GM18519 (cell line): ENCODE measurements around the gene NRP1.
A peak's percentile ranks its signal among the peaks of the same experiment; 100 is the strongest.

ENCODE experiments used
- ATAC-seq: cut with Tn5 transposase; IDR thresholded peaks from one replicate; pipeline ENCODE4 v1.9.1; 2021; ENCODE audit warnings: mild to moderate bottlenecking, moderate library complexity; ENCODE audit not compliant: unreplicated experiment, low FRiP score

Gene NRP1

GRCh38 chr10:33270971-33271370 is 63.5 kb downstream of the NRP1 start:
- ATAC-seq: no peak

- ATAC-seq: no peak
Observed at GRCh38 chr10:33267708-33268107, 66.8 kb downstream of the NRP1 start.

DNA sequence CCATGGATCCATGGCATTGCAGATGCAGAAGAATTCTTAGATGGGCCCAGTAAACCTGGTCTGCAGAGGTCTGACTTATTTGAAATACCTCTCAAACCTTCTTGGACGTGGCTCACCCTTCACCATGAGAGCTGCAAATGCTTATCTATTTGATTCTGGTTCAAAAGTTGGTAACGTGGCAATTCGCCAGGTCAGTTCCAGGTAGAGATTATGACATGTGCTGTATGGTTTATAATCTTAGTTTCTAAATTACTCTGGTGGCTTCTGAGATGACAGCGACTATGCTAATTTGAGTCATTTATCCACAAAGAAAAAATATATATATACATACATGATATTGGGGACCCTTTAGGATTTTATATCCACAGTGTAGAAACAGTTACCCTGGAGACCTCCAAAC is 68.8 kb downstream of the NRP1 start:
- ATAC-seq: no peak

DNA sequence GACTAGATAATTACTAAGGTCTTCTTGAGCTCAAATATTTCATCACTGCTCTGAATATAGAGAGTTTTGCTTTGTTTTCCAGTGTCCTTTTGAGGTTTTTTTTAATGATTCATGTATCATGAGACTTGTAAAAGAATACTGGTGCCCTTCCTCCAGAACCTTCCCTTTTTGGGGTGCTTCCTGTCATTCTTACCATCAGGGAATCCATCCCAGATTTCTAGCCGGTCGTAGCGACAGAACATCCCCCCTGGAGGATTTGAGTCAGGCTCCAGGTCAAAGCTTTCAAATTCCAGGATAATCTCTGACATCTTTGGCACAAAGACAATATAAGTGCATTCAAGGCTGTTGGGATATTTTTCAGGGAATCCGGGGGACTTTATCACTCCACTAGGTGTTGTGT is 71.0 kb downstream of the NRP1 start:
- no peak for ATAC-seq

DNA sequence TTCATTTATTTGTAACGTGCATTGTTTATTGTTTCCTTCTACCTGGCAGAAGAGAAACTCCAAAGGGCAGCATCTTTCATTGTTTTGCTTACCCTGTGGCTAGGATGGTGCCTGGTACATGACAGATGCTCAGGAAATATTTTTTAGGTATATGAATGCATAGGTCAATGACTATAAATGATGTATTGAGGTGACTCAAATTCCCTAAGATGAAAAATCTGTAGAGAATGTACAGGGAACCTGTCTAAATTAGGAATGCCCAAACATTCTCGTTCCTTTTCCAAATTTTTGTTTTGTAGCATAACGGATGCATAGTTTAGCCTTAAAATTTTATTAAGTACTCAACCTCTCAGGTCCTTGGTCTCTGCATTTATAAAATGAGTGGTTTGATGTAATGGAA is 71.6 kb downstream of the NRP1 start:
- ATAC-seq: no peak

DNA sequence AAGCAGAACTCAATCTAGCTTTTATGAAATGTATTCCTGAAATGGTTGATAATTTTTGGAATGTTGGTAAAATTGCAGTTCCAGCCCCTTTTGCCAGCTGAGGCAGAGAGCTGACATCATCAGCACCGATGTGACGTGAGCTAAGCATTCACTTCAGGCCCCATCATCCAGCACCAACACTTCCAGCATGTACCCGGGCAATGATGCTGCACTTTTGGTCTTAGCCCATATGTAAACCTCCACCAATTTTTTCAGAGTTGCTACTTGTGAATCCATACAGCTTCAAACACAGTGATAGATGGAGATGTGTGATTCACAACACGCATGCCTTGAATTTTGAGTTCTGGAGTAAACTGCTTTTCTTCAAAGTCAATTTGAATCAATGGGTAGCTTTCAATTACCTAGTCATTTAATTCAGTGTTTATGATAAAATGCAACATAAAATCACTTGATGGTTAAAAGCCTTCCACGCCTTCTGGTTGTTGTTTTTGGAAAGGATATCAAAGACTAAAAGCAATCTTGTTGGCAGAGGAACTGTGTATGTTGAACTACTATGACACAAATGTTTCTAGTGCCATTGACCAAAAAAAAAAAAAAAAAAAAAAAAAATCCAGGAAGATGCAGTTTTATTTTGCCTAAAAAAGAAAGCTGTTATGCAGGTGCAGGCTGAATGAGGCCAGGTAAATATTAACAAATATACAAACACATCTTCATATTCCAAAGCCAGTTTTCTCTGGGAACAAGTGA is 73.9 kb downstream of the NRP1 start:
- no peak for ATAC-seq

- ATAC-seq: no peak
Observed at GRCh38 chr10:33258967-33259366, 75.5 kb downstream of the NRP1 start.

- no peak for ATAC-seq
Observed at GRCh38 chr10:33257439-33258080, 76.9 kb downstream of the NRP1 start.

DNA sequence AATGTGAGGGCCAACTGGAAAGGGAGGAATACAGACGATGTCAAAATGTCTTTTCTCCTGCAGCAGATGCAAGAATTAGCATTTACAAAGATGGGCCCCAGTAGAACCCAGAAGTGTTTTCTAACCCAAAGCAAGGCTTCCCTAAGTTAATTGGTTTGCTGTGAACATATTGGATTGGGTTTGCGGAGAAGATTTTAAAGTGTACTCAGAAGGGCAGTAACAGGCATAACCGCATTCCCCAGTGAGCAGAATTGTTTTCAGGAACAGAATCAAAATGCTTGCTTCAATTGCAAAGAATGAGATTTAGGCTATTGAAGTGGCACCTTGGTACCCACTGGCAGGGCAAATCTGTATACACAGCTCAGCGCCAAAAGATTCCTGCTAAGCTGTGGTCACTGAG is 78.0 kb downstream of the NRP1 start:
- ATAC-seq: no peak

- no peak for ATAC-seq
Observed at GRCh38 chr10:33254556-33255160, 79.8 kb downstream of the NRP1 start.

GRCh38 chr10:33253411-33253810 is 81.1 kb downstream of the NRP1 start:
- no peak for ATAC-seq

DNA sequence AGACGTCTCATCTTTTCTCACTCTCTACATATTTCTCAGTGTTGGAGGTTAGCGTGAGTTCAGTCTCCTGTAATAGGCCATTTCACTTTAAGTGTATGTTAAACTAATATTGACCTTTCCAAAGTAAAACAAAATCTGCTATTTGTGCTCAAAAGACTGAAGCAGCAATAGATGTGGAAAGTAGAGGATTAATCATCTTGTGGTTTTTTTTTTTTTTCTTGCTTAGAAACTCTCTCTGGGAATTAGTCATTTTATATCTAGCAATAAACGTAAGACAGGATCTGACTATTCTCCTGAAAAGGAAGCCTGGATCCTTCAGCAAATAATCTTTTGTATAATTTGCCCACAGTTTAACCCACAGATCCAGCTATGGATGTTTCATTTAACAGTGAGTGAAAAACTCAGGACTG is 81.7 kb downstream of the NRP1 start:
- no peak for ATAC-seq

DNA sequence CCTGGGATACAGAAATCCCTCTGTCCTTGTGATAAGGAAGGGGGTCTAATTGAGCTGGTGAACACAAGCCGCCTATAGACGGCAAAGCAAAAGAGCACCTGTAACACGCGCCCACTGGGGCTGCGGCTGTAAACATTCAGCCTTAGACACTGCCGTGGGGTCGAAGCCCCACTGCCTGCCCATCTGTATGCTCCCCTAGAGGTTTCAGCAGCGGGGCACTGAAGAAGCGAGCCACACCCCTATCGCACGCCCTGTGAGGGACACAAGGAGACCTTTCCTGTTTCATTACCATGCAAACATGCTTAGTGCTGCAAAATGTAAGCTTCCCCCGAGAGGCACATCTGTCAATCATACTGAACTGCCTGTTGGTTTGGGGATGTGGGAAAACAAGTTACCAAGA is 82.1 kb downstream of the NRP1 start:
- no peak for ATAC-seq

- no peak for ATAC-seq
Observed at GRCh38 chr10:33249659-33250345, 84.7 kb downstream of the NRP1 start.

GRCh38 chr10:33249137-33249536 is 85.3 kb downstream of the NRP1 start:
- no peak for ATAC-seq

DNA sequence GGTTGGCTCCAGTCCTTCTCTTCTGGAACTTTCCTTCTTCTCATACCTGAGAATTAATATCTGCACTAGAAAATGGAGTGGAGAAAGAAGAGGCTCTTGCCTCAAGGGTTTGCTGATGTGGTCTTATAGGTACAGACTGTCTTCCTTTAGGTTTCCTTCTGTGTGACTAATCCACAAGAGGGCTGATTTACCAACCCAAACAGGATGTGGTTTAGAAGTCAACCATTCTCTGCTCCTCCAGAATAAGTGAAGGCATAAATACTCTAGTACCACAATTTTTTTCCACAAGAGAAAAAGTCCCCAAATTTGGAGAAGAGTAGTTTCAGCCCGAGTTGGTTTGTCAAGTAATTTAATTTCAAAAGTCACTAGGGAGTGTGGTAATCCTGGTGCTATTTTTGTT is 85.8 kb downstream of the NRP1 start:
- ATAC-seq: peak; percentile 70

- ATAC-seq: no peak
Observed at GRCh38 chr10:33247221-33247922, 87.1 kb downstream of the NRP1 start.

DNA sequence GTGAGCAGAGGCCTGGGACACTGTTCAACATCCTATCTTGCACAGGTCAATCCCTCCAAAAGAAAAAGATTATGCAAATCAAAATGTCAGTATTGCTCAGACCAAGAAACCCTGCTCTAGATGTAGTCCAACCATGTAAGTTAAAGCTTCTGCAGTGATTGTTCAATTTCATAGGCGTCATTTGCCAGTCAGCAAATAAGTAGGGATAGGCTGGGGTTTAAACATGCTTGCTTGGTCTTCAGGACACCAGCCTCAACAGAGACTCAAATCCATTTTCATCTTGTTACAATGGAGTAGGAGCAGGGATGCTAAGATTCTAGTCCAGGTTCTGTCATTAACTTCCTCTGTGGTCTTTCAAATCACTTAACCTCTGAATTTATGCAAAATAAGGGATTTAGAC is 89.1 kb downstream of the NRP1 start:
- no peak for ATAC-seq

GRCh38 chr10:33244354-33244967 is 90.0 kb downstream of the NRP1 start:
- no peak for ATAC-seq

DNA sequence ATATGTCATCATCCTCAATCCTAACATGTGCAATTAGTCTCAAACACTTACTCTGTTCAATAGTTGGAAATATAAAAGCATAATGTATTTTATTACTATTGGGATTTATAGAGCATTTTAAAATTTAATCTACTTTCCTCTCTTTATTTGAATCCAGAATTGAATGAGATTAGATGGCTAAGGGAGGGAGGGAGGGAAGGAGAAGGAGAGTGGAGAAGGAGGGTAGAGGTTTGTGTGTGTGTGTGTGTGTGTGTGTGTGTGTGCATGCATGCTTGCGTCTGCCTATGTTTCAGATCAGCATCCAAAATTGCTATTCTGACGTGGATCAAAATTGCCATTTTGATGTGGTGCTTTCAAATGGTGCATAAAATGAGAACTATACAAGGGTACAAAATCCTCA is 90.8 kb downstream of the NRP1 start:
- ATAC-seq: no peak
